GM20000 (cell line): ENCODE results near the gene RANBP3.

ENCODE experiments used
- DNase-seq: peaks from one replicate; pipeline ENCODE4 v3.0.0; 2012; ENCODE audit warnings: low spot score
- TF ChIP-seq, protein P1 (sequence below): IDR thresholded peaks from 2 replicates; pipeline ENCODE4 v1.5.1; 2012; ENCODE audit warnings: mild to moderate bottlenecking, control low read depth; ENCODE audit errors: extremely low read depth, missing control alignments

Gene RANBP3

DNA sequence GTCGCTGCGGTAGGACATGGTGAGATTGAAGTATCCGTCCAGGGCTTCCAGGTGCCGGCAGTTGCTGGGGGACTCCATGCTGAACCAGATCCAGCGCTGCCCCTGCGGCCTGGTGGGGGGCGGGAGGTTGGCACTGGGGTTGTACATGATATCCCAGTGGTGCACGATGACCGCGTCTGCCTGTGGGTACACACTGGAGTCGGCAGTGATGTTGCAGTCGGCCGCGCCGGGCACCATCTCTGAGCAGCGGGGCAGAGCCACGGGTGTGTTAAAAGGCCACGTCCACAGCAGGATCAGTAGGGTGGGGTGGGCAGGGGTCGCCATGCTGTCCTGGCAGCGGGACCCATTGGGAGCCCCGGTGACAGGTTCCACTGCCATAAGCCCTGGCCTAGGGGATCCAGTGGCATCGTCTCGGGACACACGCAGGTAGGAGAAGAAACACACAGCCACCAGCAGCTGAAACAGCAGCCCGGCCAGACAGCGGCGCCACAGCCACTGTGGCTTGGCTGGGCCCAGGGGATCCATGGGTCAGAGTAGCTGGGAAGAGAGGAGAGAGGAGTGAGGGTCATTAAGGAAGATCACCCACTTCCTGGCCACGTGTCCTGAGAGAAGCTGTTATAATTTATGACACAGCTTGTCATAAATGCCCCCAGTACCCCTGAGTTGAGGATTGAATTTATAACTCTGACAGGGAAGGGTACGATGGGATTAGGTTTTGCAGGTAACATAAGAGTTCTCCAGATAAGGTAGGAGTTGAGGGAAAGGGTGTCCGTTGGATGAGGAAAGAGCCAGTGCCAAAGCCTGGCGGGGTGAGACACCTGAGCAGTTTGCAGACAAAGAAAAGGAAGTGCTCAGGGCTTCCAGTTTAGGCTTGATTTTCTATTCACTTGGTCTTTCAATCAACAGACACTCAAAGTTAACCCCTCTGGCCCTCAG, 110.5 kb downstream of the RANBP3 start:
- TF ChIP-seq, protein P1, sequence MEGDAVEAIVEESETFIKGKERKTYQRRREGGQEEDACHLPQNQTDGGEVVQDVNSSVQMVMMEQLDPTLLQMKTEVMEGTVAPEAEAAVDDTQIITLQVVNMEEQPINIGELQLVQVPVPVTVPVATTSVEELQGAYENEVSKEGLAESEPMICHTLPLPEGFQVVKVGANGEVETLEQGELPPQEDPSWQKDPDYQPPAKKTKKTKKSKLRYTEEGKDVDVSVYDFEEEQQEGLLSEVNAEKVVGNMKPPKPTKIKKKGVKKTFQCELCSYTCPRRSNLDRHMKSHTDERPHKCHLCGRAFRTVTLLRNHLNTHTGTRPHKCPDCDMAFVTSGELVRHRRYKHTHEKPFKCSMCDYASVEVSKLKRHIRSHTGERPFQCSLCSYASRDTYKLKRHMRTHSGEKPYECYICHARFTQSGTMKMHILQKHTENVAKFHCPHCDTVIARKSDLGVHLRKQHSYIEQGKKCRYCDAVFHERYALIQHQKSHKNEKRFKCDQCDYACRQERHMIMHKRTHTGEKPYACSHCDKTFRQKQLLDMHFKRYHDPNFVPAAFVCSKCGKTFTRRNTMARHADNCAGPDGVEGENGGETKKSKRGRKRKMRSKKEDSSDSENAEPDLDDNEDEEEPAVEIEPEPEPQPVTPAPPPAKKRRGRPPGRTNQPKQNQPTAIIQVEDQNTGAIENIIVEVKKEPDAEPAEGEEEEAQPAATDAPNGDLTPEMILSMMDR, result no peak
- DNase-seq, result no peak
